SKM-1 treated with dmso at 0.1 percent for 144 hours (cell line): ENCODE measurements around the gene PDE1A.
"Not testable (repeated sequence)": the region's sequence is repeated elsewhere in the genome, so short reads cannot be mapped to it uniquely, and the experiment has no call there.

ENCODE experiments used
- DNase-seq: peaks from one replicate; lab custom pipeline; 2025; ENCODE audit not compliant: unreplicated experiment; lab: John Stamatoyannopoulos, UW

Gene PDE1A

DNA sequence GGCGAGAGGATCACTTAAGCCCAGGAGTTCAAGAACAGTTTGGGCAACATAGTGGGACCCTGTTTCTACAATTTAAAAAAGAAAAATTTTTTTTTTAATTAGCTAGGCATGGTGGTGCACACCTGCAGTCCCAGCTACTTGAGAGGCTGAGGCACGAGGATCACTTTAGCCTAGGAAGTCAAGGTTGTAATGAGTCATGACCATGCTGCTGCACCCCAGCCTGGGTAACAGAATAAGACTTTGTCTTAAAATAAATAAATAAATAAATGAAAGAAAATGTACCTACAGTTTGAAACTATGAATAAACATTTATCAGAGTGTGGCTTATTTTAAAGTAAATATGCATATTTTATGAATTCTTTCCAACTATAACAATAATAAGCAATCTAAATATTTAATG lies 16.7 kb downstream of the PDE1A start:
- no peak for DNase-seq

DNA sequence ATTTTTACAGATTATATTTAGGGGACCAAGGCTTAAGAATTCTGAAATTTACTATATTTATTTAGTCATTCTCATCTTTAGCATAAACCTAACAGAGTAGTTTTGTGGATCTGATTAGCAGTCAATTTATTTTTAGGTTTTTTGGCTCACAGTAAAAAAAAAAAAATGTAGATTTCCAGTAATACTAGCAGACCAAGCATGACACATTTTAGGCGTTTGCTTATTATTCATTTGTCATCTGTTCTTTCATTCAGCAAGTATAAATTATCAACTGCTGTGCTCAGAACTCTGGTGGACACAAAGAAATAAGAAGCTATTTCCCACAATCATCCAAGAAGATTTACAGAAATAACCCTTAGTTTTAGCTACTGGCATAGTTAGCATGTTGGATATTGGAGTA lies 20.6 kb downstream of the PDE1A start:
- no peak for DNase-seq

DNA sequence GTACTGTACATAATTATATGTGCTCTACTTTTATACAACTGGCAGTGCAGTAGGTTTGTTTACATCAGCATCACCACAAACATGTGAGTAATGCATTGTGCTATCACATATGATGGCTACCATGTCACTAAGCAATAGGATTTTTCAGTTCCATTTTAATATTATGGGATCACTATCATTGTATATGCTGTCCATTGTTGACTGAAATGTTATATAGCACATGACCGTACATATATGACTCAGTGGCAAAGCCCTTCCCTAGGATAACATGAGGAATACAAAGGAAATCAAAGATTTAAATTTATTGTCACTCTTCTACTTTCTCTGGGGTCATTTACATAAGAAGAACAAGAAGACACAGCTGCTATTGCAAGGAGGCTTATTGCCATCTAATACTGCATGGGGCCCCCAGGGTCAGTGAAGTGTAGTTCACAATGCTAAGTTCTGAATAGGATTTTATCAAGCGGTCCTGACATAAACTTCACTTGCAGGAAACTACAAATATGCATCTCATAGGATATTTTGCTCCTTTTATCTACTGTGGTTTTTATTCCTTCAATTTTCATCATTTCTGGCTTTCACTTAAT lies 21.8 kb downstream of the PDE1A start:
- DNase-seq, result no peak

DNA sequence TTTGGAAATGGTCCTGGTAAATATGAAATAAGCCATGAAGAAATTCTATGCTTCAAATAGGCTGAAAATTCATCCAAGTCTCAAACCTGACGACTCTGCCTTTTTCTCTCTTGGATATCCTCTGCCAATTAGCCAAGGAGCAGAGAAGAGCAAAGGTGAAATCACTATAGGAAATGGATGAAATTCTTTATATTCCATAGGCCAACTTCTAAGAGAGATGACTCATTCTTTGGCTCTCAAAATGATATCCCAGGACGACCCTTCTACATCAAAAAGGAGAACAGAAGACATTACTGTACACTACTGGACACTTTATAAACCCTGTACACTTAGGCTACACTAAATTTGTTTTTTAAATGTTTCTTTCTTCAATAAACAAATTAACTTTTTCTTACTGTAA lies 22.7 kb downstream of the PDE1A start:
- no peak for DNase-seq

DNA sequence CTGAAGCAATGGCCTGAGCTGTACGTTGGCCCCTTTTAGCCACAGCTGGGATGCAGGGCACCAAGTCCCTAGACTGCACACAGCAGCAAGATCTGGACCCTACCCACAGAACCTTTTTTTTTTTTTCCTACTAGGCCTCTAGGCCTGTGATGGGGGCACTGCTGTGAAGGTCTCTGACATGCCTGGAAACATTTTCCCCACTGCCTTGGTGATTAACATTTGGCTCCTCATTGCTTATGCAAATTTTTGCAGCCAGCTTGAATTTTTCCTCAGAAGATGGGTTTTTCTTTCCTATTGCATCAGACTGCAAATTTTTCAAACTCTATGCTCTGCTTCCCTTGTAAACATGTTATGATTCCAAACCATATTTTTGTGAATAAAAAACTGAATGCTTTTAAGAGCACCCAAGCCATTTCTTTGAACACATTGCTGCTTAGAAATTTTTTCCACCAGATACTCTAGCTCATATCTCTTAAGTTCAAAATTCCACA lies 33.5 kb downstream of the PDE1A start:
- no peak for DNase-seq

DNA sequence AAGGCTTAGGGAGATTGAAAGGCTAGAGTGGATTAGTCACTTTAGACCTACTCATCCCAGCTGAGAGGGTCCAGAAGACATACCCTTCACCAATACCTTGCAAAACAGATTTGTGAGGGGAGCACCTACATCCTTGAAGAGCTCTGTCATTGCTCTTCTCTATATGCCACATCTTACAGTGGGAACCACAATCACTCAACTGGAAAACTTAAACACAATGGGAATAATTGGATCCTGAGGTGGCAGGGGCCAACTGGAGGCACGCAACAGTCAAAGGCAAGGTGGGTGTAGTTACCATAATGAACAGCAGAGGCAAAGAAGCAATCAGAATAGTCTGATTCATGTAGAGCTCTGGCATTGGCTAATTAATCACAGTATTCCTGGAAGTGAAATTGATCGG lies 35.4 kb downstream of the PDE1A start:
- no peak for DNase-seq

DNA sequence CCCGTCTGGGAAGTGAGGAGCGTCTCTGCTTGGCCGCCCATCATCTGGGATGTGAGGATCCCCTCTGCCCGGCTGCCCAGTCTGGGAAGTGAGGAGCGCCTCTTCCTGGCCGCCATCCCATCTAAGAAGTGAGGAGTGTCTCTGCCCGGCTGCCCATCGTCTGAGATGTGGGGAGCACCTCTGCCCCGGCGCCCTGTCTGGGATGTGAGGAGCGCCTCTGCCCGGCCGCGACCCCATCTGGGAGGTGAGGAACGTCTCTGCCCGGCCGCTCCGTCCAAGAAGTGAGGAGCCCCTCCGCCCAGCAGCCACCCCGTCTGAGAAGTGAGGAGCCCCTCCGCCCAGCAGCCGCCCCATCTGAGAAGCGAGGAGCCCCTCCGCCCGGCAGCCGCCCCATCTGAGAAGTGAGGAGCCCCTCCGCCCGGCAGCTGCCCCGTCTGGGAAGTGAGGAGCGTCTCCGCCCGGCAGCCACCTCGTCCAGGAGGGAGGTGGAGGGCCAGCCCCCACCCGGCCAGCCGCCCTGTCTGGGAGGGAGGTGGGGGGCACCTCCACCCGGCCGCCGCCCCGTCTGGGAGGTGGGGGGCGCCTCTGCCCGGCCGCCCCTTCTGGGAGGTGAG lies 40.5 kb downstream of the PDE1A start:
- not testable (repeated sequence) for DNase-seq

DNA sequence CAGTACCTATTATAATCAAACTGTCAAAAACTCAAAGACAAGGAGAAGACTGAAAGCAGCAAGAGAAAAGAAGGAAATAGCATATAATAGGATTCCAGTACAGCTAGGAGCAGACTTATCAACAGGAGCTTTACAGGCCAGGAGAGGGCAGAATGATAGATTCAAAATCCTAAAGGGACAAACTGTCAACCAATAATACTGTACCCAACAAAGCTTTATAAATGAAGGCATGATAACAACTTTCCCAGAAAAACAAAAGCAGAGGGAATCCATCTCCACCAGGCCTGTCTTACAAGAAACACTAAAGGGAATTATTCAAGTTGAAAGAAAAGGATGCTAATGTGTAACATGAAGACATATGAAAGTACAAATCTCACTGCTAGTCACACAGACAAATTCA lies 42.0 kb downstream of the PDE1A start:
- DNase-seq, result no peak

DNA sequence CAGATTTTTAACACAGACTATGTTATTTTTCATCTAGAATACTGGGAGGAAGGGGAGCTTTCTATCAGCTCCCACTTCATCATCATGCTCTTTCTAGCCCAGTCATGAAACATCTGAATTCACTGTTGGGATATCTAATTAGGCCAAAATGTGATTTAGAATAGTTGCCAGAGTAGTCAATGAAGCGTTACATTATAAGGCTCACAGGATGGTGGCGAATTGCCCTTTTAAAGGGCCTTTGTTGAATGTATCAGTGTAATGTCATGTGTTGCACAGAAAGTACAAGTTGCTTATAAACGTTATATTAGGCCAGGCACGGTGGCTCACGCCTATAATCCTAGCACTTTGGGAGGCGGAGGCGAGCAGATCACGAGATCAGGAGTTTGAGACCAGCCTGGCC lies 45.6 kb downstream of the PDE1A start:
- DNase-seq, result no peak

DNA sequence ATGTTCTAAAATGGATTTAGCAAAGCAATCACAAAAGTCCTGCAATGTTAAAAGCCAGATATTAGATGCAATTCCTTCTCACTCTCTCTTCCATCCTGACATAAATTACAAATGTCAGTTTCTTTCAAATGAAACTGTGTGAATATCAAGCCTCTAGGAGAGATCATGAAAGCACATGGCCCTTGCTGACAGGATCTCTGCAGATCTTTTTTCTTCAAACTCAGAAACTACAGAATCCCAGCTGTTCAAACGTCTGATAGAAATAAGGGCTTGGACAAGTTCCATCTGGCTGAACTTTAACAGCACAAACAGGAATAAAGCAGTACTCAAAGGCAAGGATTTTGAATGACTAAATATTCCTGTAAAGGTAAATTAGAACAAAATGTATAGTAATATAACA lies 47.6 kb downstream of the PDE1A start:
- no peak for DNase-seq

DNA sequence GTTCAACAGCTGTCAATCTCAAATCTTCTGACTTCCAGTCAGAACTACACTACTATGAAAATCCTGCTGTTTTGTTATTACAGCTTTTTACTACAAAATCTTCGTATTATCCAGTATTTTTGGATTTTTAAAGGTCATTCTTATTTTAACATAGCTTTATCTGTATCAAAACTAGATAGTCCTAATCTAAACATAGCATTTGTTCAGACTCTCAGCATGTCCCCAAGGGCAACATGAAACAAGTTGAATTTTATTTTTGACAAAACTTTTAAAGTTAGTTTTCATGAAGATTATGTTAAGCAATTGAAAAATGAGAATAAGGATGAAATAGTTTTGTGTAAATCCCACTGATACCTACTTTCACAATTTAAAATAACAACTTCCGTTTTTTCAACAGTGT lies 48.1 kb downstream of the PDE1A start:
- DNase-seq, result no peak

DNA sequence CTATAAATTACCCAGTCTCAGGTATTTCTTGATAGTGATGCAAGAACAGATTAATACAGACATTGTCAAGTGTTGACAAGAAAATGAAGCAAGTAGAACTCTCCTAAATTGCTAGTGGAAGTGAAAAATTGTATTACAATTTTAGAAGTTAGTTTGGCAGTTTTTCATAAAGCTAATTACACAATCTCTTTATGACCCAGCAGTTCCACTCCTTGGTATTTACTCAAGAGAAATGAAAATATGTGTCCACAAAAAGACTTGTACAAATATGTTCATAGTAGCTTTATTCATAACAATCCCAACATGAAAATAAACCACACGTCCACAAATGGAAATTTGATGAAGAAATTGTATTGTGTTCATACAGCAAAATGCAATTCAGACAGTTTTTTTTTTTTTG lies 49.4 kb downstream of the PDE1A start:
- no peak for DNase-seq

DNA sequence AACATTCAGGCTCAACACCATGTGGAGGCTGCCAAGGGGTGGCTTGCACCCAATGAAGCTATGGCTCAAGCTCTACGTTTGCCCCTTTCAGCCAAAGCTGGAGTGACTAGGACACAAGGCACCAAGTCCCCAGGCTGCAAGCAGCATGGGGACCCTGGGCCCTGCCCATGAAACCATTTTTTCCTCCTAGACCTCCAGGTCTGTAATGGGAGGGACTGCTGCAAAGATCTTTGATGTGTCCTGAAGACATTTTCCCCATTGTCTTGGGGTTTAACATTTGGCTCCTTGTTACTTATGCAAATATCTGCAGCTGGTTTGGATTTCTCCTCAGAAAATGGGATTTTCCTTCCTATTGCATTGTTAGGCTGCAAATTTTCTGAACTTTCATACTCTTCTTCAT lies 51.0 kb downstream of the PDE1A start:
- no peak for DNase-seq

DNA sequence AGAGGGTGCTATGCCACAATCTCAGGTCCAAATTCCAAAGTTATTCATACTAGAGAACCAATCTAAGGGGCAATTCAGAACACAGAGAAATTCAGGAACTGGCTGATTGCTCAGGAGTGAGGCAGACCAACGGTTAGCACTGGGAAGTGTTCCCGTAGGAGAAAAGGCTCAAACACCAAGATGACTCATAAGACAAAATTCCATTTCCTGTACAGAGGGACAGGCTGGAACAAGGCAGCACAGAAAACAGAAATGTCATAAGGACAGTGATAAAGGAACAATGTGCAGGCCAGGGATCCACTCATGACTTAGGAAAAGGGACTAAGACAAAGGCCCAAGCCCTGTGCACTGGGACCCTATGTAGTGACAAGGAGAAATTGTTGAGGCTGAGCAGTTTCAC lies 54.2 kb downstream of the PDE1A start:
- DNase-seq, result no peak

DNA sequence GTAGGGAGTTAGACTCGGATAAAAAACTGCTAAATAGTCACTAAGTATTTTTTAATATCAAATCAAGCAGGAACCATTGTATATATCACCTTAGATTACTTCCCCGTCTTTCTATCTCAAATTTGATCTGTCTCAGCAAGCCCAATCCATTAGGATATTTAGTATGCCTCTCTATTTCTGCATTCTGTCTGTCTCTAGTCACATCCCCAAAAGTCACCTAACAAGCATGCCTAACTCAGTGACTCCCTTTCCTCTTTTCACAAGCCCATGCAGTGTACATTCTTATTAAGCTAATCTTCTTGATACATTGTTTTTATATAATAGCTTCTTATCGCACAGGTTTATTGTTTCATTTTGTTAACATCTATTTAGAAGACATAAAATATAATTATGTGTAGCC lies 57.8 kb downstream of the PDE1A start:
- DNase-seq, result no peak

DNA sequence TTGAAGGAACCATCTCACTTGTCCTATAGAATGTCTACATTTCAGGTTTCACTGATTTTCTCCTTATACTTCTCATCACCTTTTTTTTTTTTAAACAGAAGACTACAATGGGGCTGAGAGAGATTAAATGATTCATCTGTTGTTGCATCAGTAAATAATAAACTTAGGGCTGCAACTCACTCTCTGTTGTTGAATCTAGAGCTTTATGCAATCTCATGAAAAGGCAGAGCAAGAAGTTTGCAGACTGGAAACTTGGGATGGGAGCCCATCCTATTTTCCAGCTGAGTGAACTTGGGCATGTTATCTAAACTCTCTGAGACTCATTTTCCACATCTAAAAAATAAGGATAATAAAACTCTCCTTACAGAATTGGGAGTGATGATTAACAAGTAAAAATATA lies 58.4 kb downstream of the PDE1A start:
- no peak for DNase-seq

DNA sequence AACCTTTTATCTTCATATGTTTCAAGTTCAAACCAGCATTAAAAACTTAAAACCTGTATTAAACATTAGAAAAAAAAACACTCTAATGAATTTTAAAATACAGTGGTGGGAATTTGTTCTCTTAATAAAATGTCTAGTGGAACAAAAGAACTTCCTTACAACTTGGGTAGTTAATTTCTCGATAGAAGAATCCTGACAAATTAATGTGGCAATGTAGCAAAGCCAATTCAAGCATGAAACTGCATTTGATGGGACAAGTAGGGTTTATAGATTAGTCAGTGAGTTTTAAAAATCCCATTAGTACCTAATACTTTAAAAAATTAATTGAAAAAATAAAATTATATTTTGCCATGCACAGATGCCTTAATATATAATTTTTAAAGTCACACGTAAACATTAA lies 59.4 kb downstream of the PDE1A start:
- no peak for DNase-seq

DNA sequence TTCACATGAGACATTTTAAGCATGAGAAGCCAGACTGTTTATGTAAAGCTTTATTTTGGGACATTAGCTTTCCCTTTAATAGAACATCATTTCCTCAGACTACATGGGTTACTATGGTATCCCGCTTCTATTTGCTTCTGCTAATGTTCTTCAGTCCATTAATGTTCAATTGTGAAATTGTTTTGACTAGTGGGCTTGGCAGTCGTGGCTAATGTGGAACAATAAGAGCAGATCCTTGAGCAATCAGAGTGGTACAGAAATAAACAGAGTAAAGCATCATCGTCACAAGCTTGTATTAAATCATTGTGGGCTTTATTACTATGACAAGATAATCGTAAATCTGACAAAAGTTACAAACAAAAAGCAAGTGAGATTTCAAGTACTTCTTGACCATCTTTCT lies 60.2 kb downstream of the PDE1A start:
- DNase-seq, result no peak

DNA sequence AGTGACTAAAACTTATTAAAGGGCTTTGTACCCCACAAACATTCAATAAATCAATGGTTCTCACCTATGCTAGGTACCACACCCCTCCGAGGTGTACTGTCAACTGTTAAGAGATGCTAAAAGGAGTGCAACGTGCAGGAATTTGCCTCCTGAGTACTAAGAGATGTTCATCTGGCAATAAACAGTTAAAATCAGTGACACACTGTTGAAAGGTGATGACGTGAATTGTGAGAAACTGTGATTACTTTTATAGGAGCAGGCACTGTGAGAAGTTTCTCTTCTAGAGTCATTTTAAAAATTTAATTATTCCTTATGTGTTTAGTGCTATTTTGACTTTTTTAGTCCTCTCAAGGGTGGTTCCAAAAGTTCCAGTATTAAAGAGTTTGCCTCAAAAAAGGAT lies 61.0 kb downstream of the PDE1A start:
- no peak for DNase-seq

DNA sequence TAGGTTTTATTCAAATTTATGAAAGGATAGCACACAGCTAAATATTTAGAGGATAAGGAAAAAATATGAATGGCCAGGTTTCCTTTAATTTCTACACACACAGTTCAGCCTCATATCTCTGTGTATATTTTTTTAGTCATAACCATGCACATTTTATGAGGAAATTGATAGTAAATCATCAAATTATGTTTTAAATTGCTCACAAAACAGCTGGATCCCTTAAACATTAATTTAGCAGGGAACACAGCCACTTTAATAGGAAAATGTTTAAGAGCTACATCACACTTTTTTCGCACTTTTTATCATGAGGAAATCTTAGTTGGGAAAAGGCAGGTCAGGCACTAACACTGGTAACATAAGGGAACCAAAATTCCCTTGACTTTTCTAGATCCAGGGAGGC lies 65.4 kb downstream of the PDE1A start:
- no peak for DNase-seq

DNA sequence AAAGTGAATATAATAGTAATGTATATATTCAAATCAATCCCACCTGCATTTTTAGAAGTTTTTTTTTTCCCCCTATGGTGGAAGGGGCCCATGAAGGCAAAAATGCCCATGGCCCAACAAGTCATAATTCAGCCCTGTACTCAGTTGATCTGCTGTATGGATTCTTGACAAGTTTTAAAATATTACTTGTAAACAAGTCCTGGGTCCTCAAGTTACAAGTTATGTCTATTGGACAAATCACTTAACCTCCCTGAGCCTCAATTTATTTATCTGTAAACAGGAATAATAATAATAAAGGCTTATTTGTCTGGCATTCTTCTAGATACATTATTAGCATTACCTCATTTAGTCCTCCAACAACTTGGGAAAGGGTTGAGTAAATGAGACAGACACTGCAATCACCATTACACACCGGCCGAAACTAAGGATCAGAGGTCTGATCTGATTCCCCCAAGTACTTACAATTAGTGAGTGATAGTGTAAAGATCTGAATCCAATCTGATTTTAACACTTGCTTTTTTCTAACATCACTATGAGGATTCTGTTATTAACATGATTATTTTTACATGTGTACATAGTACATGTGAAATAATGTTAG lies 66.1 kb downstream of the PDE1A start:
- no peak for DNase-seq

DNA sequence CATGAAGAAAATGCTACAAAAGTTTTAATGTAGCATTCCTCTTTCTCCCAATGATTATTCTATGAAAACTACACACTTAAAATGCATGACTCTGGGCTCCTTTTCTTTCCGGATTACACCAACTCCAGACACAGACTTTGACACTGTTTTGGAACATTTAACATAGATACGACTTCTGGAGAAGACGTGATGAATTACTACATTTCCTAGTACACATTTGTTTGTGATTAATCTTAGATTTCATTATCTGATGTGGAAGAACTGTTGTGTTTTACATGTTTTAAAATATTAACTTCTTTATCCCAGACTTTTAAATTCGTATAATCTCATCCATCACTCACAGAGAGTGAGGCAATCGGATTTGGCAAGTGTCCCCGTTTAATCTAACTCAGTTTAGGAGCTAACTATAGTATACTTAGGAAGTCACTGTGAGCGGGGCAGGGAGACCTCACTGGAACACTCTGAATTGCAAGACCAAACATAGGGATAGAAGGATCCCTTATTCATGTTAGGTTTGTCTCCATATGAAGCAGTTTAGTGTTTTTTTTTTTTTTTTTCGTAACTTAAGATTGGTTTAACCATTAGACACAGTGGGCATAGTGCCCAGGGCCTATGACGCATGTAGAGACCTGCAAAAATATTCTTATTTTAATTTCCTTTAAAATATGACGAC lies 66.7 kb downstream of the PDE1A start:
- DNase-seq, result no peak
